Measurements from ENCODE around the gene RBM5. TPM values are rescaled to one million over a fixed set of nuclear protein-coding genes. Genes with fewer than 3 reads are reported as not detected.

The RBM5 gene
- total RNA-seq, 4 donors from 2014 or later = 131 to 244 (median 138) TPM

- TF ChIP-seq POLR2A (IDR thresholded peaks at IDR 0.05) (no peak), CTCF (IDR thresholded peaks at IDR 0.05) (no peak)
- no peak overlapping the region for H3K4me3 ChIP-seq (ENCODE audit: low read depth, poor library complexity, severe bottlenecking)
- WGBS, 2 donors = 41 to 52% methylated on average over 10 of the region's 10 CpGs
- intact Hi-C loops (cut with DNase I; ENCODE audit: low total_unique reads) = no loop called here
- DNase-seq (ENCODE audit: low spot score in 2 of 2) = no peak
These were observed 69.9 kb downstream of the RBM5 start for GRCh38 chr3:50158530-50159146.

DNA sequence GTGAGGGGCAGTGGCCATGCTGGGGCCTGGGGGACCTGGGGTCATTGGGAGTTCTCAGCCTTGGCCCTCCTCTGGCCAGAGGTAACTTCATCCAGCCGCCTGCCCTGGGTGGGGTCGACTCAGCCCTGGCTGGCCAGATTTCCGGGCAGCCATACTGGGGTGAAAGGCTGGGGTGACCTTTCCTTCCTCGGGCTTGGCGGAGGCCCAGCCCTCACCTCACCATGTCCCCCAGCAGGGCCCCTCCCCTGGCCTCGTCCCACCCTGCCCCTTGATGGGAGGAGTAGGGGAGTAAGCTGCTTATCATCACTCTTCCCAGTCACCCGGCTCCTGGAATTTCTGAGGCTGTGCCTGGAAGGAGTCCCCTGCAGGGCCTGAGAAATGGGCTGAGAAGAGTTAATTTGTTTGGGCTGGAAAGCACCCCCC lies 71.9 kb downstream of the RBM5 start:
- 38 to 53% methylated on average over 5 to 7 of the region's 7 CpGs for WGBS, 2 donors
- DNase-seq (ENCODE audit: low spot score in 2 of 2) = no peak
- no peak overlapping the region for H3K4me3 ChIP-seq (ENCODE audit: low read depth, poor library complexity, severe bottlenecking)
- intact Hi-C loops (cut with DNase I; ENCODE audit: low total_unique reads) = no loop called here
- TF ChIP-seq CTCF (IDR thresholded peaks at IDR 0.05) (no peak), POLR2A (IDR thresholded peaks at IDR 0.05) (no peak)

- DNase-seq (ENCODE audit: low spot score in 2 of 2) = peak in 1 of 2 donors; percentile 66
- WGBS, 2 donors = 45 to 52% methylated on average over 13 of the region's 13 CpGs
- H3K4me3 ChIP-seq (ENCODE audit: low read depth, poor library complexity, severe bottlenecking) = no peak overlapping the region
- TF ChIP-seq POLR2A (IDR thresholded peaks at IDR 0.05) (no peak), CTCF (IDR thresholded peaks at IDR 0.05) (no peak)
- intact Hi-C loops (cut with DNase I; ENCODE audit: low total_unique reads) = no loop called here
These were observed 72.6 kb downstream of the RBM5 start for GRCh38 chr3:50161320-50161719.

GRCh38 chr3:50162034-50162883 lies 73.5 kb downstream of the RBM5 start:
- WGBS, 2 donors = 59 to 61% methylated on average over 5 of the region's 5 CpGs
- TF ChIP-seq CTCF (IDR thresholded peaks at IDR 0.05) (no peak), POLR2A (IDR thresholded peaks at IDR 0.05) (no peak)

GRCh38 chr3:50163572-50164455 lies 75.1 kb downstream of the RBM5 start:
- H3K4me3 ChIP-seq (ENCODE audit: low read depth, poor library complexity, severe bottlenecking) = no peak overlapping the region
- peak; percentile 86 to 97 for DNase-seq (ENCODE audit: low spot score in 2 of 2)
- intact Hi-C loops (cut with DNase I; ENCODE audit: low total_unique reads) = no loop called here
- no peak for TF ChIP-seq CTCF (IDR thresholded peaks at IDR 0.05)
- TF ChIP-seq POLR2A (IDR thresholded peaks at IDR 0.05) = no peak
- 29 to 30% methylated on average over 8 of the region's 8 CpGs for WGBS, 2 donors

More at GRCh38 chr3:50162034-50162883, 73.5 kb downstream of the RBM5 start:
- DNase-seq (ENCODE audit: low spot score in 2 of 2) = no peak
- H3K4me3 ChIP-seq (ENCODE audit: low read depth, poor library complexity, severe bottlenecking) = no peak overlapping the region
- intact Hi-C loops (cut with DNase I; ENCODE audit: low total_unique reads) = no loop called here

Measured in lower leg skin (tissue), 4 donors.